Bronchial epithelial cell (primary cell): ENCODE data around the gene KRT6A. TPM values are rescaled to one million over a fixed set of nuclear protein-coding genes. Genes with fewer than 3 reads are reported as not detected.
A peak's percentile ranks its signal among the peaks of the same experiment; 100 is the strongest.

ENCODE experiments used
- DNase-seq: peaks from one replicate; pipeline ENCODE4 v3.0.0-alpha.2; 2010; ENCODE audit warnings: low read depth
- FAIRE-seq: peaks from 2 replicates; lab custom pipeline; 2011; peaks lifted over from hg19 to GRCh38; lab: Jason Lieb, UNC
- H3K27me3 ChIP-seq: 2 replicates; pipeline ENCODE4 v1.5.1; 2011; ENCODE audit warnings: low read length; ENCODE audit not compliant: control insufficient read depth, insufficient read depth
- H3K36me3 ChIP-seq: 2 replicates; pipeline ENCODE4 v1.5.1; 2011; ENCODE audit warnings: low read length; ENCODE audit not compliant: control insufficient read depth, insufficient read depth
- H3K4me3 ChIP-seq: 2 replicates; pipeline ENCODE4 v1.5.1; 2011; ENCODE audit warnings: mild to moderate bottlenecking, low read depth, low read length, control low read depth
- total RNA-seq: library from RNA; depleted of rRNA; stranded (reverse); fragments of >200 nt; gene quantifications from 2 replicates; pipeline ENCODE4 v1.2.1, GENCODE V29; 2014
- TF ChIP-seq, protein P1 (sequence below): IDR thresholded peaks from 2 replicates; pipeline ENCODE4 v1.5.1; 2011; ENCODE audit warnings: mild to moderate bottlenecking, moderate library complexity, low read length, control low read depth, inconsistent platforms; ENCODE audit not compliant: insufficient read depth, severe bottlenecking

KRT6A gene
- total RNA-seq, 1 donor from 2014 or later, result 13,929 TPM

DNA sequence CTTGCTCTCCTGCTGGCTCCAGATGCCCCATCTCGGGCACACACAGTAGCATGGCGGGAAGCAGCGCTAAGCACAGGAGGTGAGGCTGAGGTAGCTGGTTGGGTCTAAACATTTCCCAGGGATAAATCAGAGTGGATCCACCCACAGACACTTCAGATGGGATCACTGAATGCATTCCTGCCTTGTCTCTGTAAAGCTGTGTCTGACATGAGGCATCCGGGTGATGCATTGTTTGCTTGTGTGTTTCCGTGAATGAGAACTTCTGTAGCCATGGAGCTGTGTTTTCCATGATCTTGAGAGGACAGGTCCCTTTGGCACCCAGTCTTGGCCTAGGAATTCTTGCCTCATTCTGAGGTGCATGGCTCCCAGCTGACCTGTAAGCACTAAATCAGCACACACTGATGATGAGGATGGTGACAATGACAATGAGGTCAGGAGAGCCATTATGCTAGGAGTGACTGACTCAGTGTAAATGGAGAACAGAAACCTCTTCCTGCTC, 52.2 kb downstream of the KRT6A start:
- DNase-seq, result peak; percentile 99
- no peaks in the 10 kb centered on the region for H3K27me3 ChIP-seq
- H3K36me3 ChIP-seq, result no peaks in the 10 kb centered on the region
- TF ChIP-seq, protein P1, sequence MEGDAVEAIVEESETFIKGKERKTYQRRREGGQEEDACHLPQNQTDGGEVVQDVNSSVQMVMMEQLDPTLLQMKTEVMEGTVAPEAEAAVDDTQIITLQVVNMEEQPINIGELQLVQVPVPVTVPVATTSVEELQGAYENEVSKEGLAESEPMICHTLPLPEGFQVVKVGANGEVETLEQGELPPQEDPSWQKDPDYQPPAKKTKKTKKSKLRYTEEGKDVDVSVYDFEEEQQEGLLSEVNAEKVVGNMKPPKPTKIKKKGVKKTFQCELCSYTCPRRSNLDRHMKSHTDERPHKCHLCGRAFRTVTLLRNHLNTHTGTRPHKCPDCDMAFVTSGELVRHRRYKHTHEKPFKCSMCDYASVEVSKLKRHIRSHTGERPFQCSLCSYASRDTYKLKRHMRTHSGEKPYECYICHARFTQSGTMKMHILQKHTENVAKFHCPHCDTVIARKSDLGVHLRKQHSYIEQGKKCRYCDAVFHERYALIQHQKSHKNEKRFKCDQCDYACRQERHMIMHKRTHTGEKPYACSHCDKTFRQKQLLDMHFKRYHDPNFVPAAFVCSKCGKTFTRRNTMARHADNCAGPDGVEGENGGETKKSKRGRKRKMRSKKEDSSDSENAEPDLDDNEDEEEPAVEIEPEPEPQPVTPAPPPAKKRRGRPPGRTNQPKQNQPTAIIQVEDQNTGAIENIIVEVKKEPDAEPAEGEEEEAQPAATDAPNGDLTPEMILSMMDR, result no peak
- FAIRE-seq, result peak; percentile 100
- no peak overlapping the region for H3K4me3 ChIP-seq

DNA sequence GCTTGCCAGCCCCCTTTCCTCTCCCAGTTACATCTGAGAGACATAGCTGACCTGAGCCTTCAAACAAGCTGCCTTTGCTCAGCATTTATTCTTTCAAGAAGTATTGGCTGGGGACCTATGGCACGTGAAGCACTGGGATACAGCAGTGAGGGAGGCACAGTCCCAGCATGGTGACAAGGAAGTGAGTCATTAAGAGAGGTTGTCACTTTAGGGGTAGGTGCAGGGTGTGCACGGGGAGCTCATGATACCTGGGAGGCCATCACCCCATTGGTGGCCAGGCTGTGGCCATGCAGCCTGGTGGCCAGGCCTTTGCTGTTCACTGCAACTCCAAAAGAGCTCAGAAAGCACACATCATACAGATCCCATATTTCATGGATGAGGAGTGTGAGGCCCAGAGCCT, 53.2 kb downstream of the KRT6A start:
- DNase-seq (no peak), FAIRE-seq (peak; percentile 23)
- H3K36me3 ChIP-seq, result no peaks in the 10 kb centered on the region
- no peak overlapping the region for H3K4me3 ChIP-seq
- H3K27me3 ChIP-seq, result no peaks in the 10 kb centered on the region
- TF ChIP-seq, protein P1, result no peak

DNA sequence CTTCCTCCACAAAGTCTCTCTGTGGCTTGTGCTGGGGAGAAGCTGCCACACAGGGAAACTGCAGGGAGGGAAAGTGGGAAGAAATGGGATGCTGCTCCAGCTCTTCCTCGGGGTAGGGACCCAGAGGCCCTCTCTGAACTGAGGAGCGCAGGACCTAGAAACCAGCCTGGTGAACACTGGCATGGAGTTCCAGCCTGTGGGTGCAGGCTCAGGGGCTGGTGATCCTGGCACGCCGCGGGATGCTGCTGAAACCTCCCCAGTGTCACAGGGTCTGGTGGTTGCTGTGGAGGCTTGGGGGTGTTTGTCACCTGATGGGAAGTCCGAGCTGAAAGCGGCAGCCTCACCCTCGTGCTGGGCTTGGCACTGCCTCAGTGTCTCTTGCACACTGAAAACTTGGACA, 53.6 kb downstream of the KRT6A start:
- H3K4me3 ChIP-seq, result no peak overlapping the region
- DNase-seq, result no peak
- no peaks in the 10 kb centered on the region for H3K36me3 ChIP-seq
- no peaks in the 10 kb centered on the region for H3K27me3 ChIP-seq
- no peak for FAIRE-seq
- TF ChIP-seq, protein P1, result no peak

DNA sequence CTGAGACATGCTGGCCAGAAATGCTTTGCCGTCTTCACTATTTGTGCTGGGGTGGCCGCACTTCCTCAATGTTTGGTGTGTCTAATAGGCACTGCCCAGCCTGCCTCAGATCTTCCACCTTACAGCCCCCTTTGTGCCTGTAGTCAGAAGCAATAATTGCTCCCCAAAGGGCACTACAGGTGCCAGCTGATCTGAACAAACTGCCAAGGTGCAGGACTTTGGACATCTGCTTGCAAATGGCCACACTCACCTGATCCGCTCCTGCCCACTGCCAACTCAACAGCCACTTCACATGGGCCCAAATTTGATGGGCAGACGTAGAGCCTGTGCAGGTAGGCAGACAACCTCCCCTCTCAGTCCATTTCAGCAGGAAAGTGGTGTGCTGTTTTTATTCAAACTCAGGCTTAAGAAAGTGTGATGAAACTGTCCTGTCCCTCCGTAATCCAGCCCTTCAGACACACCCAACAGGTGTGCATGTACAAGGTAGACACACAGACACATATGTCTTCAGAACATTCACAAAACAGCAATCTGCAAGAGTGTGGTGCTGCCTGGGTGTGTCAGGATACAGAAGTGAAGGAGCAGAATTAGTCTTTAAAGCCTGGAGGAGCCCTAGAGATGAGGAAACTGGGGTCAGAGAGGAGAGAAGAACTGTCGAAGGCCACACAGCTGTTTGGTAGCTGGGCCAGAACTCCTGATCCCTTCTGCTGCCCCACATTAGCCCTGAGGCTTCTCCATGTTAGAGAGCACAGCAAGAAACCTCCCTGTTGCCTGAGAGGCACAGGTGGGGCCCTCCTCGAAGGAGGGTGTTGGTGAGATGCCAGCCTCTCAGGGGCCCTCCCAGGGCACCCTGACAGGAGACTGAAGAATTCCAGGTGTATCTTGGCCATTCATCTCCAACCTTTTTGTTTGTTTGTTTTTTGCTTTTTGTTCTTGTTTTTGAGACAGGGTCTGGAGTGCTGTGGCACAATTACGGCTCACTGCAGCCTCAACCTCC, 54.5 kb downstream of the KRT6A start:
- Histone ChIP-seq H3K36me3 (no peaks in the 10 kb centered on the region), H3K27me3 (no peaks in the 10 kb centered on the region), H3K4me3 (no peak overlapping the region)
- FAIRE-seq (peak; percentile 98), DNase-seq (peak; percentile 40)
- TF ChIP-seq, protein P1, result no peak

DNA sequence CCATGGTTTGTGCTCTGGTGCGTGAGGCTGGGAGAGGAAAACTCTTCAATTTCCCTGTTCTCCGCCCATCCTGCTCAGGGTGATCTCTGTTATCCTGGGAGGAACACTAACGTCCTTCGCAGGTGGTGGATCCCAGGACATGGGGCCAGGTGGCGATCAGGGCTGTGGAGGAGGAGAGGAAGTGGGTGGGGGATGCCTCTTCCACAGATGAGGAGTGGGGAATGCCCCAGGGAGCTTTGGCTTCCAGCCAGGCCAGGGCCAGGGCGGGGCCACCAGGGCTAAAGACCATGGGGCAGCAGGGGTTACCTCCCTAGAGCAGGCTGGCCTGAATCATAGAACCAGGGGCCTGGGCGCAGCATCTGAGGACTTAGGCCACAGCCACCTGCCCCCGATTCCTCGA, 55.5 kb downstream of the KRT6A start:
- TF ChIP-seq, protein P1, result no peak
- FAIRE-seq, result no peak
- Histone ChIP-seq H3K4me3 (no peak overlapping the region), H3K27me3 (no peaks in the 10 kb centered on the region), H3K36me3 (no peaks in the 10 kb centered on the region)
- no peak for DNase-seq

Other genes starting within 250 kb of the KRT6A start
- 0.26 TPM in 2 replicates for gene KRT86, start 218.6 kb downstream of the KRT6A start, total RNA-seq
- 0.13 and 0.26 TPM in 2 replicates for gene KRT81, start 201.7 kb downstream of the KRT6A start, total RNA-seq
- gene KRT83, start 171.9 kb downstream of the KRT6A start, total RNA-seq, result 0.13 TPM in 1 of 2 replicates, not detected in the other
- gene KRT85, start 125.8 kb downstream of the KRT6A start, total RNA-seq, result not detected in 2 replicates
- not detected in 2 replicates for gene KRT84, start 107.6 kb downstream of the KRT6A start, total RNA-seq
- not detected in 2 replicates for gene KRT82, start 86.9 kb downstream of the KRT6A start, total RNA-seq
- gene KRT75, start 58.9 kb downstream of the KRT6A start, total RNA-seq, result 1.8 and 7.3 TPM in 2 replicates
- 287 and 1,881 TPM in 2 replicates for gene KRT6B, start 41.1 kb downstream of the KRT6A start, total RNA-seq
- 16.8 and 138 TPM in 2 replicates for gene KRT6C, start 19.5 kb downstream of the KRT6A start, total RNA-seq
- gene KRT5, start 27.1 kb upstream of the KRT6A start, total RNA-seq, result 6,770 and 10,597 TPM in 2 replicates
- gene KRT71, start 59.9 kb upstream of the KRT6A start, total RNA-seq, result not detected in 2 replicates
- 0.13 TPM in 1 of 2 replicates, not detected in the other for gene KRT74, start 80.6 kb upstream of the KRT6A start, total RNA-seq
- not detected in 2 replicates for gene KRT72, start 108.2 kb upstream of the KRT6A start, total RNA-seq
- gene KRT73, start 125.3 kb upstream of the KRT6A start, total RNA-seq, result not detected in 2 replicates
- gene KRT2, start 159.0 kb upstream of the KRT6A start, total RNA-seq, result not detected in 2 replicates
- not detected in 2 replicates for gene KRT1, start 187.2 kb upstream of the KRT6A start, total RNA-seq
- under 0.01 TPM in 1 of 2 replicates, not detected in the other for gene KRT77, start 210.3 kb upstream of the KRT6A start, total RNA-seq